GM12801 (cell line): ENCODE results near the gene HLA-E.

Source experiments
- CTCF ChIP-seq: IDR thresholded peaks from one replicate; pipeline ENCODE4 v1.5.1; 2011; ENCODE audit warnings: control low read depth; ENCODE audit not compliant: insufficient read length; ENCODE audit errors: extremely low read depth

Gene HLA-E

GRCh38 chr6:30489081-30490025 lies at the start of gene HLA-E:
HLA-E (plus strand) TSS chr6:30489509; CDS start chr6:30489532, 23 bp downstream.
- TF ChIP-seq CTCF, result no peak

- no peak for TF ChIP-seq CTCF
Measured at GRCh38 chr6:30441171-30441570, 48.1 kb upstream of the HLA-E start.

- TF ChIP-seq CTCF, result no peak
Measured at GRCh38 chr6:30443657-30444450, 45.5 kb upstream of the HLA-E start.

- TF ChIP-seq CTCF, result no peak
Measured at GRCh38 chr6:30444451-30444742, 44.9 kb upstream of the HLA-E start.

- TF ChIP-seq CTCF, result no peak
Measured at GRCh38 chr6:30446259-30446658, 43.0 kb upstream of the HLA-E start.

- TF ChIP-seq CTCF, result no peak
Measured at GRCh38 chr6:30447237-30447636, 42.1 kb upstream of the HLA-E start.

GRCh38 chr6:30450548-30450908 lies 38.8 kb upstream of the HLA-E start:
- TF ChIP-seq CTCF, result no peak
